GM21723 (cell line): ENCODE measurements around the gene ICA1.
A peak's percentile ranks its signal among the peaks of the same experiment; 100 is the strongest.

Source experiments
- ATAC-seq: cut with Tn5 transposase; IDR thresholded peaks from one replicate; pipeline ENCODE4 v1.9.1; 2021; ENCODE audit warnings: mild to moderate bottlenecking, moderate library complexity; ENCODE audit not compliant: unreplicated experiment

ICA1 gene

DNA sequence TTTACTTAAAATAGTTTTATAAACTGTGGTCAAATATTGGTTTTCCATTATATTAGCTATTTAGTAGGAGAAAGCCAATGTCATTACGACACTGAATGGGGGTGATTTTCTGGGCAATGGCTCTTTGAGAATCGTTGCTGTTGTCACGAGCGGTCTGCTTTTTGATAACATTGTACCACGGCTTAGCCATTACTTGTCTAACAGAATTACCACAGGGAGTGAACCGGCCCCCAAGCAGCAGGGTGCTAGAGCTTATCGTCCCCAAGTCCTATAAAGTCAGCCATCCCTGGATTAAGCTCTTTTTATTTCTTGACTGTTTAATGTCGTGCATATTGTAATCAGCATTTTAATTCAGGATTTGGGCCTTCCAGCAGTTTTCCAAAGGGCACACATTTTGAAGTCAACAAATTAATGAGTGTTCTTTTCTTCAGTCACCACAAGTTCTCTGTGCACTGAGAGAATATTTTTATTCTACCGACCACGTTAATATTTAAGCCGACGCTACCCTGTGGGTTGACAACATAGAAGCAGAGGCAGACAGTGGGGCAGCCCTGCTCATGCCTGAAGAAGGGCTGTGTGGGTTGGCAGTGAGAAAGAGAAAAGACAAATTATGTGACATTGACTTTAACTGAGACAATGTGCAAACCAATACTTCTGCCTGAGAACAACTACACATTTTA lies 125.8 kb downstream of the ICA1 start:
- no peak for ATAC-seq

GRCh38 chr7:8135417-8135816 lies 126.5 kb downstream of the ICA1 start:
- ATAC-seq, result no peak

GRCh38 chr7:8134089-8134733 lies 127.8 kb downstream of the ICA1 start:
- ATAC-seq, result peak; percentile 74

DNA sequence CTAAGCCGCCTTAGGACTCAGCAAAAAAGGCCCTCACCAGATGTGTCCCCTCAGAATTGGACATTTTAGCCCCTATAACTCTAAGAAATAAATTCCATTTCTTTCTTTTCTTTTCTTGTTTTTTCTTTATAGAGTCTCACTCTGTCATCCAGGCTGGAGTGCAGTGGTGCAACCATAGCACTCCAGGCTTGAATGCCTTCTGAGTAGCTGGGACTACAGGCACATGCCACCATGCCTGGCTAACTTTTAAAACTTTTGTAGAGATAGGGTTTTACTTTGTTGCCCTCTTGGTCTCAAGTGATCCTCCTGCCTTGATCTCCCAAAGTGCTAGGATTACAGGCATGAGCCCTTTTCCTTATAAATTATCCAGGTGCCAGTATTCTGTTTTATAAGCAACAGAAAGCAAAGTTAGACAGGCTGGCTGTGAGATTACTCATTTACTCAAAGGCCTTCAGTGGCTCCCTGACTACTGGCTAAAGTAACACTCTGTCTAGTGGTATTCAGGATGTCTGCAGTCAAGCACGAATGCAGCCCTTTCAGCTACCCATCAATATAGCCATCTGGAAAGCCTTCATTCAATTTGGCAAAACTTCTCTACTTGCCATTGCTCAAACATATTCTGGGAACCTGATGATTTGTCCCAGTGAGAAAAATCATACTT lies 128.6 kb downstream of the ICA1 start:
- no peak for ATAC-seq

DNA sequence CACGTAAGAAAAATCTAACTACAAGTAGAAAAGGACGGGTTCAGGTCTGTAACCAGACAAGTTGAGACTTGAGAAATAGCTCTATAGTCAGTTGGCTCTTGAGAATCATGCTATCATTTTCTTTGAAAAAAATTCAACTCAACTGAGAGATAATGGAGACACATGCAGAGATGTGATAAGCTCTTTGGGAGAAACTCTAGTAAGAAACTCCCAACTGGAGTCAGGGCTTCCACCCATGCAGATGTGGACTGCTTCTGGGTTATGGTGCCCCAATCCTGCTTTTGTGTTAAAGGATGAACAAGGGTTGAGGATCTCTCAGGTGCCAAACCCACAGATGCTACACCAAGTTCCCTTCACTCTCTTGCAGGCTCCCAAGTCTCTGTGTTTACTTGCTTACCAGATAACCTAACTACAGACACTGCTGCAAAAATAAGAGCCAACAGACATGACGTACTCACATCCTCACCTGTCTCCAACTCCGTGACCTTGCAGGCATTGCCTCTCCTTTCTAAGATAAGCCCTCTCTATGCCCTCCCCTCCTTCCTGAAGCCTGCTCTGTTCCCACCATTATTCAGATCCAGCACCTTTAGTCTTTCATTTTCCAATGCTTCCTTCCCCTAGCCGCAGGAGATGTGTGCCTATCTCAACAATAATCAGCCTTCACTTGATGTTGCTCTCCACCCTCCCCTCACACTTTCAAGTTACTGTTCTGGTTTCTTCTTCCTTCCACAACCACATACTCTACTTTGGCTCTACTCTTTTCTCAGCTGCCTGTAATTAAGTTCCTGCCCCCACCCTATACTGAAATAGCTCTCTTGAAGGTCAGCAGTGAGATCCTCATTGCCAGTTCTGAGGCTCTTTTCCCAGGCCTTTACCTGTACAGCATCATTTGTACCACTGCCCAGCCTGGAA lies 130.0 kb downstream of the ICA1 start:
- peak; percentile 54 for ATAC-seq

DNA sequence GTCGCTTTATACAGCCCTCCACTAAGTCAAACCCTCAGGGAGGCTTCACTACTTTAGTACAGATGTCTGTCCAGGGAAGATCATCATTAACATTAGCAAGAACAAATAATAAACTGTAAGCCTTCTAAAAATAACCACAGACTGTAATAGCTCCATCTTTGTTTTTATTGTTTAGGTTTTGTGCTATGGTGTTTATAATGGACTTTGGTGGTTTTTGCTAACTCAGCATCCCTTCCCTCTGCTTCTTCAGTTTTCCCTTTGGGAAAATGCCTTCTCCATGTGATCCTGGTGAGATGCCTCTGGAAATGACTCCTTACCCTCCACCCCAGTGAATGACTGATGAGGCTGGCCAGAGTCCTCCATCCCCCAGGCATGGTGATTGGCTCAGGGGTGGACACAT lies 131.3 kb downstream of the ICA1 start:
- ATAC-seq, result no peak

DNA sequence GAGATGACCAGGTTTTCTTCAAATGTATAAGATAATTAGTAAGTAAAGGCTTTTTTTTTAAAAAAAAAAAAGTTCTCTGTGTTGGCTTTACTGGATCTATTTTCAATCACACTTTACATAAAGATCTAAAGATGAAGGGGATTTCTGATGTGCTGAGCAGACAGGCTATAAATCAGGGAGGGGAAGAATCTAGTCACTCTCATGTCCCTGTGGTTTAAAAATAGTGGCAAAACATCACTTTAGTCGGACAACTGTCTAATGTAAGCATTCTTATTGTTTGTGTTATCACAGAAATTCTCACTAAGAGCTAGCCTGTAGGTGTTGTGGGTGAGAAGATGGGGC lies 132.7 kb downstream of the ICA1 start:
- ATAC-seq, result no peak

DNA sequence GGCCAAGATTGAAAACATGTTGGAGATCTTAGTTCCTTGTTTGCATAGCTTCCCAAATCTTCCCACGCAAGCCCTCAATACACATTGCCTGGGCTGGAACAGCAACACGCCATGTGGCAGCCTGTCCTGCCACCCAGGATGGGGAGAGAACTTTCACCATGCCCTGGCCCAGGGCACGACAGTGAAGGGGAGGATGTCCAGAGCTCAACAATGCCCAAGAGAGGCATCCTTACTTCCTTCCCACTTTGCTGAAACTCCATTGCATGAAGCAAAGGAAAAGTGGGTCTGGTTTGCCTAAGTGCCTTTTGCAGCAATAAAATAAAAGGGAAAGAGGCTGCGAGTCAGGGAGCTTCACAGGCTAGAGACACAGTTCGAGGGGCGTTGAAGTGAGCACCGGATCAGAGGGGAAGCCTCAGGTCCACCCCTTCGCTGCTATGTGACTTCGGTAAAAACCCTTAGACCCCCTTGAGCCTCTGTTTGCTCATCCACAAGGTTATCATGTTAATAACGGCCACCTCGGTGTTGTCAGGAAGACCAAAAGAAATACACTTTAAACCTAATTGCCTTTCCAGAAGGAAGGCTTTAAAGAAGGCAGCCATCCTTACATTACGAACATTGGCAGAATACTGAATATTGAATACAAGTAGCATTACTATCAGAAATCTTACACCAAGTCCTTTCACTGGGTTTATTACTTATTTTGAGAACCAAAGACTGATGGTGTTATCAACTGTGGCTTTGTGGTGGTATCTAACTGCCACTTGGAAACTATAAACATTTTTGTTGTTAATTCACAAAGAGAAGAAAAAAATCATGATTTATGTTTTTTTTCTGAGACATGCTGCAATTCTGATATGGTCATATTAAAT lies 133.3 kb downstream of the ICA1 start:
- ATAC-seq, result no peak

DNA sequence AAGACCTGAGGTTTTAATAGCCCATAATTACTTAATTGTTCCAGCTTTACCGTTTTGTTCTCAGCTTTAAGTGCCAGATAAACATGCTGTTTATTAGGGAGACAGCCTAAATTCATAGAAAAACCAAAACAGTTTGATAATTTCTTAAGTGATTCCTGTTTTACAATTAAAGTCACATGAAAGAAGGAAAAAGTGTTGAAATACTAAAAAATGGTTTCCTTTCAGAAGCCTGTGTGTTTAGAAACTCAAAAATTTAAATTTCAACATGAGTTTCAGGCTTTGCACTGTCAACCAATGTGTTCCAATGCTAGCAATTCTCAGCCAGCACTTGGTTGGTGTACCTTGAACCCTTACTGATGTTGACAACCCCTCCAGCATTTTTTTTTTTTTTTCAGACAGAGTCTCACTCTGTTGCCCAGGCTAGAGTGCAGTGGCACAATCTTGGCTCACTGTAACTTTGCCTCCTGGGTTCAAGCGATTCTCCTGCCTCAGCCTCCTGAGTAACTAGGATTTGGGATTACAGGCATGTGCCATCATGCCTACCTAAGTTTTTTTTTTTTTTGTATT lies 135.3 kb downstream of the ICA1 start:
- ATAC-seq, result no peak

- peak; percentile 79 for ATAC-seq
These were observed 136.1 kb downstream of the ICA1 start for GRCh38 chr7:8125680-8126444.

DNA sequence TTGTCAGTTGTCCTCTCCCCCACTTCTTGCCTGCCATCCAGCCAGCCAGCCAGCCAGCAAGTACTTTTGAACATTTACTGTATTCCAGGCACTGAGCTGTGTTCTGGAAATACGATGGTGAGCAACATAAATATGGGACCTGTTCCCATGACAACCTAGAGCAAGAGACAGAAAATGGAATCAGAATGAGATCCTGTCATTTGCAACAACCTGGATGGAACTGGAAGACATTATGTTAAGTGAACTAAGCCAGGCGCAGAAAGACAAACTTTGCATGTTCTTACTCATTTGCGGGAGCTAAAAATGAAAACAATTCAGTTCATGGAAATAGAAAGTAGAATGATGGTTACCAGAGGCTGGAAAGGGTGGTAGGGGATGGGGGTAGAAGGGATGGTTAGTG lies 140.7 kb downstream of the ICA1 start:
- no peak for ATAC-seq

DNA sequence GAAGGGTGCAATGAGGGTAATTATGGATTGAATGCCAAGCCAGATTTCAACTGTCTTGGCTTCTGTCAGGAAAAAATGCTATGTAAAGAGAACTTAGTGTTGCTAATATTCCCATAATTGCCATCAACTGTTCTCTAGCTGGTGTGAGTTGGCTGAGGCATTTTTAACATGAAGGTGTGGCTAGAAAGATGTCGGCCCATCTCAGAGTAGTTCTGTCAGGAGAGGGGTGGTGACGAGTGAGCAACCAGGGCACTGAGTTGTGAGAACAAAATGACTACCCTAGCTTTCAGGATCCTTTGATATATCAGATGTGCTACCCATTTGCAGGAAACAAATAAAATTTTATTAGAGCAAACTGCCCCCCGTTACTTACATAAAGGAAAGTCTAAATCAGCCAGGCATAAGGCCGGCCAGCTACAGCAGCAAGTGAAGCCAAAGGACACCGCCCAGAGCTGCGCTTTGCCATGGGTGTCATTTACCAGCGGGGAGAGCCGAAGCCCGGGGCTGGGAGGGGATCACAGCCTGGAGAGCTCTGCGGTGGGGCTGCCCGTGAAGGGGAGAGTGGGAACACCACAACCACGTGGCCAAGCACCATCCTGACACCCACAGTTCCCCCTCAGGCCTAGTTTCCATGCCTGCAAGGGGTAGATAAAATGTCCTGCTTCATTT lies 141.4 kb downstream of the ICA1 start:
- no peak for ATAC-seq

- ATAC-seq, result no peak
These were observed 142.7 kb downstream of the ICA1 start for GRCh38 chr7:8119262-8119661.

GRCh38 chr7:8117195-8117594 lies 144.8 kb downstream of the ICA1 start:
- ATAC-seq, result no peak

- ATAC-seq, result peak; percentile 86
These were observed 146.2 kb downstream of the ICA1 start for GRCh38 chr7:8115547-8116402.

DNA sequence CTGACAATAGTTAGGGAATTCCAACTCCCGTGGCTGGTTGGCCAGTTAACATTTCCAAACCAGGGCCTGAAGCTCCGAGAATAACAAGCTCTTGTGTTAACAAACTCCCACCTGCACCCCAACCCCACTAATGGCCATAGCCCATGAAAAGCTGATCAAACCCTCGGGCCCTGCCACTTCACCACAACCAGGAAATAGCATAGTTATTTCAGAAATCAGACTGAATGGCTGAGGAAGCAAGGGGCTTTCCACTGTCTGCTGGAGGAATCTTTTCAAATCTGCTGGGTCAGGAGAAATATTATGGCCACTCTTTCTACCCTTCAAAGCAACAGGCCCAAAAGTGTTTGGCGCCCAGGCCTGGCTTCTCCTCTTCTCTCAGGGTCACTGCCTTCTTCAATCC lies 147.8 kb downstream of the ICA1 start:
- no peak for ATAC-seq

GRCh38 chr7:8113184-8113583 lies 148.8 kb downstream of the ICA1 start:
- no peak for ATAC-seq

DNA sequence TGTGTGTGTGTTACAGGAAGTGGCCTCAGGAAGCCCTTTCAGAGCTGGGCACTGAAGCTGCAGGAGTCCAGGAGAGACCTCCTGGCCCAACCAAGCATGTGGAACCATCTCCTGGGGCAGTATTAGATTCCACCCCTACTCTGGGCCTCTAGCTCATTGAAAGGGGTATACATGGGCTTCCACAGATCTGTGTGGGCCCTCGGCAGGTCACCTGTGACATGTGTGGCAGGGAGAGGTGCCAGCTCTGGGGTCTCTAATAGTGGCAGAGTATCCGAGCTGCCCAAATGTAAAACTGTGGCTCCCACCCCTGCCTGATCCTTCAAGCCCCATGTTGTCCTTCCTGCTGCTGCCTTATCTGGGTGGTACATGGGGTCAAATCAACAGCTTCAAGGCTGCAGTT lies 149.3 kb downstream of the ICA1 start:
- ATAC-seq, result no peak
